Neural progenitor cell (in vitro differentiated cells): Measurements from ENCODE around the gene IL1RL1. TPM values are rescaled to one million over a fixed set of nuclear protein-coding genes. Genes with fewer than 3 reads are reported as not detected.

Experiments
- DNase-seq: peaks from one replicate; pipeline ENCODE4 v3.0.0-alpha.2; 2016; ENCODE audit warnings: low spot score
- H2AFZ ChIP-seq: fragments of 200-600 bp; sonication (generic); replicated peaks from 2 replicates; pipeline ENCODE4 v1.6.1; 2016; ENCODE audit warnings: antibody characterized with exemption
- H3F3A ChIP-seq: fragments of 200-600 bp; sonication (generic); 2 replicates; pipeline ENCODE4 v1.6.1; 2016; ENCODE audit warnings: antibody characterized with exemption, low read depth
- H3K27ac ChIP-seq: fragments of 200-600 bp; sonication (generic); 2 replicates; pipeline ENCODE4 v1.5.1; 2016; ENCODE audit warnings: mild to moderate bottlenecking
- H3K27me3 ChIP-seq: fragments of 200-600 bp; sonication (generic); 2 replicates; pipeline ENCODE4 v1.6.1; 2016; ENCODE audit warnings: mild to moderate bottlenecking, moderate library complexity
- H3K36me3 ChIP-seq: fragments of 200-600 bp; sonication (generic); 2 replicates; pipeline ENCODE4 v1.5.1; 2016
- H3K4me1 ChIP-seq: fragments of 200-600 bp; sonication (generic); 2 replicates; pipeline ENCODE4 v1.6.1; 2016; ENCODE audit warnings: mixed run types
- H3K4me2 ChIP-seq: fragments of 200-600 bp; sonication (generic); 2 replicates; pipeline ENCODE4 v1.6.1; 2016
- H3K4me3 ChIP-seq: fragments of 200-600 bp; sonication (generic); 2 replicates; pipeline ENCODE4 v1.5.1; 2016
- H3K79me2 ChIP-seq: fragments of 200-600 bp; sonication (generic); 2 replicates; pipeline ENCODE4 v1.6.1; 2016; ENCODE audit warnings: low read depth
- H3K9ac ChIP-seq: fragments of 200-600 bp; sonication (generic); 2 replicates; pipeline ENCODE4 v1.6.1; 2016
- H3K9me3 ChIP-seq: fragments of 200-600 bp; sonication (generic); 2 replicates; pipeline ENCODE4 v1.5.1; 2016; ENCODE audit warnings: low read depth
- H4K20me1 ChIP-seq: fragments of 200-600 bp; sonication (generic); 2 replicates; pipeline ENCODE4 v1.6.1; 2016; ENCODE audit warnings: low read depth
- H3K27ac Mint-ChIP-seq: 3 replicates; pipeline ENCODE4 v1.8.0; 2021; ENCODE audit warnings: mixed read lengths
- H3K27me3 Mint-ChIP-seq: 2 replicates; pipeline ENCODE4 v1.8.0; 2022; ENCODE audit warnings: low read depth, mild to moderate bottlenecking, inconsistent platforms, moderate library complexity, mixed read lengths; ENCODE audit not compliant: insufficient read depth
- H3K36me3 Mint-ChIP-seq: 3 replicates; pipeline ENCODE4 v1.8.0; 2021; ENCODE audit warnings: mixed read lengths
- H3K4me1 Mint-ChIP-seq: 3 replicates; pipeline ENCODE4 v1.8.0; 2021; ENCODE audit warnings: mixed read lengths
- H3K4me3 Mint-ChIP-seq: 3 replicates; pipeline ENCODE4 v1.8.0; 2021; ENCODE audit warnings: mild to moderate bottlenecking, moderate library complexity, mixed read lengths
- H3K9me3 Mint-ChIP-seq: 3 replicates; pipeline ENCODE4 v1.8.0; 2020; ENCODE audit warnings: mixed read lengths
- EZH2 ChIP-seq: fragments of 200-600 bp; sonication (generic); IDR thresholded peaks from 2 replicates; pipeline ENCODE4 v1.6.1; 2017; ENCODE audit warnings: antibody characterized with exemption, mild to moderate bottlenecking, moderate library complexity
- EZH2phosphoT487 ChIP-seq: fragments of 200-600 bp; sonication (generic); IDR thresholded peaks from 2 replicates; pipeline ENCODE4 v1.6.1; 2017; ENCODE audit warnings: antibody characterized with exemption
- total RNA-seq: library from RNA; depleted of rRNA; stranded (reverse); fragments of >200 nt; gene quantifications from 2 replicates; pipeline ENCODE4 v1.2.3, GENCODE V29; 2015; ENCODE audit warnings: low replicate concordance
- TF ChIP-seq, protein P1 (sequence below): fragments of 200-600 bp; sonication (generic); IDR thresholded peaks from 2 replicates; pipeline ENCODE4 v1.5.1; 2017; ENCODE audit warnings: antibody characterized with exemption, mild to moderate bottlenecking

IL1RL1 gene
- total RNA-seq, 1 donor from 2014 or later, result not detected

GRCh38 chr2:102294802-102295489 lies 16.4 kb upstream of the IL1RL1 start:
- no peaks in the 10 kb centered on the region for H3K4me1 Mint-ChIP-seq
- TF ChIP-seq EZH2 (no peak), EZH2phosphoT487 (no peak)
- TF ChIP-seq, protein P1, sequence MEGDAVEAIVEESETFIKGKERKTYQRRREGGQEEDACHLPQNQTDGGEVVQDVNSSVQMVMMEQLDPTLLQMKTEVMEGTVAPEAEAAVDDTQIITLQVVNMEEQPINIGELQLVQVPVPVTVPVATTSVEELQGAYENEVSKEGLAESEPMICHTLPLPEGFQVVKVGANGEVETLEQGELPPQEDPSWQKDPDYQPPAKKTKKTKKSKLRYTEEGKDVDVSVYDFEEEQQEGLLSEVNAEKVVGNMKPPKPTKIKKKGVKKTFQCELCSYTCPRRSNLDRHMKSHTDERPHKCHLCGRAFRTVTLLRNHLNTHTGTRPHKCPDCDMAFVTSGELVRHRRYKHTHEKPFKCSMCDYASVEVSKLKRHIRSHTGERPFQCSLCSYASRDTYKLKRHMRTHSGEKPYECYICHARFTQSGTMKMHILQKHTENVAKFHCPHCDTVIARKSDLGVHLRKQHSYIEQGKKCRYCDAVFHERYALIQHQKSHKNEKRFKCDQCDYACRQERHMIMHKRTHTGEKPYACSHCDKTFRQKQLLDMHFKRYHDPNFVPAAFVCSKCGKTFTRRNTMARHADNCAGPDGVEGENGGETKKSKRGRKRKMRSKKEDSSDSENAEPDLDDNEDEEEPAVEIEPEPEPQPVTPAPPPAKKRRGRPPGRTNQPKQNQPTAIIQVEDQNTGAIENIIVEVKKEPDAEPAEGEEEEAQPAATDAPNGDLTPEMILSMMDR, result no peak
- no peaks in the 10 kb centered on the region for H3K36me3 Mint-ChIP-seq
- Histone ChIP-seq H3K4me1 (no peaks in the 10 kb centered on the region), H3K27me3 (peaks cover 14% of the 10 kb centered on the region), H3K36me3 (no peaks in the 10 kb centered on the region), H3K9me3 (no peaks in the 10 kb centered on the region), H3K4me2 (no peak overlapping the region), H3K79me2 (no peaks in the 10 kb centered on the region), H2AFZ (no peak overlapping the region), H4K20me1 (no peaks in the 10 kb centered on the region), H3K4me3 (no peak overlapping the region), H3F3A (no peaks in the 10 kb centered on the region), H3K27ac (no peak overlapping the region), H3K9ac (no peak overlapping the region)
- no peak overlapping the region for H3K27ac Mint-ChIP-seq
- H3K9me3 Mint-ChIP-seq, result no peaks in the 10 kb centered on the region
- H3K4me3 Mint-ChIP-seq, result no peak overlapping the region
- H3K27me3 Mint-ChIP-seq, result peaks cover 3% of the 10 kb centered on the region
- DNase-seq, result no peak

DNA sequence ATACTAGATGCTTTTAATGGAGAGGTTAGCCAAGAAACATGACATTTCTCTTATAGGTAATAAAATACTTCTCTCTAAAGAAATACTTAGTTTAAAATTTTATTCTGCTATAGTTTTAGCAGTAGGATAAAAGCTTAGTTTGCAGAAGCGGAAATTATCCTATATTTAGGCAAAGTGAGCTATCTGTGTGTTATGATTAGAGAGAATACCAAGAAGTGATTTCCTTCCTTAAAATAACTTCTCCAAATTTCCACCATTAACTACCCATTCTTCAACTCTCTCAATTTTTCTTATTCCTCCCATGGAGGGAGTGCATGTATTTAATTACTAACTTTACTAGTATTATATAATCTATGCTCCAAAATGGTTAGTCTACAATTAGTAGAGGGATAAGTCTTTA lies 15.8 kb upstream of the IL1RL1 start:
- Histone ChIP-seq H3K27me3 (peaks cover 19% of the 10 kb centered on the region), H3K27ac (no peak overlapping the region), H3K79me2 (no peaks in the 10 kb centered on the region), H4K20me1 (no peaks in the 10 kb centered on the region), H3K4me2 (no peak overlapping the region), H3K4me3 (no peak overlapping the region), H2AFZ (no peak overlapping the region), H3F3A (no peaks in the 10 kb centered on the region), H3K4me1 (no peaks in the 10 kb centered on the region), H3K9me3 (no peaks in the 10 kb centered on the region), H3K9ac (no peak overlapping the region), H3K36me3 (no peaks in the 10 kb centered on the region)
- no peaks in the 10 kb centered on the region for H3K9me3 Mint-ChIP-seq
- H3K4me3 Mint-ChIP-seq, result no peak overlapping the region
- H3K36me3 Mint-ChIP-seq, result no peaks in the 10 kb centered on the region
- no peaks in the 10 kb centered on the region for H3K4me1 Mint-ChIP-seq
- peaks cover 3% of the 10 kb centered on the region for H3K27me3 Mint-ChIP-seq
- TF ChIP-seq EZH2 (no peak), EZH2phosphoT487 (no peak)
- TF ChIP-seq, protein P1, result no peak
- no peak overlapping the region for H3K27ac Mint-ChIP-seq
- no peak for DNase-seq

GRCh38 chr2:102296449-102296848 lies 14.9 kb upstream of the IL1RL1 start:
- Histone ChIP-seq H3K9ac (no peak overlapping the region), H3F3A (no peaks in the 10 kb centered on the region), H3K27me3 (peaks cover 26% of the 10 kb centered on the region), H3K36me3 (no peaks in the 10 kb centered on the region), H3K27ac (no peak overlapping the region), H2AFZ (no peak overlapping the region), H3K4me1 (no peaks in the 10 kb centered on the region), H3K79me2 (no peaks in the 10 kb centered on the region), H3K4me3 (no peak overlapping the region), H3K9me3 (no peaks in the 10 kb centered on the region), H3K4me2 (no peak overlapping the region), H4K20me1 (no peaks in the 10 kb centered on the region)
- H3K4me3 Mint-ChIP-seq, result no peak overlapping the region
- H3K4me1 Mint-ChIP-seq, result no peaks in the 10 kb centered on the region
- H3K9me3 Mint-ChIP-seq, result no peaks in the 10 kb centered on the region
- no peak for DNase-seq
- H3K27me3 Mint-ChIP-seq, result peaks cover 3% of the 10 kb centered on the region
- no peak overlapping the region for H3K27ac Mint-ChIP-seq
- no peaks in the 10 kb centered on the region for H3K36me3 Mint-ChIP-seq
- TF ChIP-seq, protein P1, result no peak
- no peak for TF ChIP-seq EZH2phosphoT487
- no peak for TF ChIP-seq EZH2
